Fibroblast of pulmonary artery (primary cell): Measurements from ENCODE around the gene ANAPC1.
"Not testable (repeated sequence)": the region's sequence is repeated elsewhere in the genome, so short reads cannot be mapped to it uniquely, and the experiment has no call there.

Experiments used
- DNase-seq: peaks from one replicate; pipeline ENCODE4 v3.0.0-alpha.2; 2010; ENCODE audit warnings: low read depth
- H3K4me3 ChIP-seq: replicated peaks from 2 replicates; pipeline ENCODE4 v1.5.1; 2011; ENCODE audit warnings: low read depth, mild to moderate bottlenecking, control low read depth, low read length, moderate library complexity
- TF ChIP-seq, protein P1 (sequence below): IDR thresholded peaks from 2 replicates; pipeline ENCODE4 v1.5.1; 2011; ENCODE audit warnings: mild to moderate bottlenecking, control low read depth, low read length, inconsistent platforms; ENCODE audit errors: missing control alignments

Gene ANAPC1

GRCh38 chr2:111912547-111912946, 28.6 kb upstream of the ANAPC1 start:
- no peak for DNase-seq
- TF ChIP-seq, protein P1, sequence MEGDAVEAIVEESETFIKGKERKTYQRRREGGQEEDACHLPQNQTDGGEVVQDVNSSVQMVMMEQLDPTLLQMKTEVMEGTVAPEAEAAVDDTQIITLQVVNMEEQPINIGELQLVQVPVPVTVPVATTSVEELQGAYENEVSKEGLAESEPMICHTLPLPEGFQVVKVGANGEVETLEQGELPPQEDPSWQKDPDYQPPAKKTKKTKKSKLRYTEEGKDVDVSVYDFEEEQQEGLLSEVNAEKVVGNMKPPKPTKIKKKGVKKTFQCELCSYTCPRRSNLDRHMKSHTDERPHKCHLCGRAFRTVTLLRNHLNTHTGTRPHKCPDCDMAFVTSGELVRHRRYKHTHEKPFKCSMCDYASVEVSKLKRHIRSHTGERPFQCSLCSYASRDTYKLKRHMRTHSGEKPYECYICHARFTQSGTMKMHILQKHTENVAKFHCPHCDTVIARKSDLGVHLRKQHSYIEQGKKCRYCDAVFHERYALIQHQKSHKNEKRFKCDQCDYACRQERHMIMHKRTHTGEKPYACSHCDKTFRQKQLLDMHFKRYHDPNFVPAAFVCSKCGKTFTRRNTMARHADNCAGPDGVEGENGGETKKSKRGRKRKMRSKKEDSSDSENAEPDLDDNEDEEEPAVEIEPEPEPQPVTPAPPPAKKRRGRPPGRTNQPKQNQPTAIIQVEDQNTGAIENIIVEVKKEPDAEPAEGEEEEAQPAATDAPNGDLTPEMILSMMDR, result no peak
- no peak overlapping the region for H3K4me3 ChIP-seq

DNA sequence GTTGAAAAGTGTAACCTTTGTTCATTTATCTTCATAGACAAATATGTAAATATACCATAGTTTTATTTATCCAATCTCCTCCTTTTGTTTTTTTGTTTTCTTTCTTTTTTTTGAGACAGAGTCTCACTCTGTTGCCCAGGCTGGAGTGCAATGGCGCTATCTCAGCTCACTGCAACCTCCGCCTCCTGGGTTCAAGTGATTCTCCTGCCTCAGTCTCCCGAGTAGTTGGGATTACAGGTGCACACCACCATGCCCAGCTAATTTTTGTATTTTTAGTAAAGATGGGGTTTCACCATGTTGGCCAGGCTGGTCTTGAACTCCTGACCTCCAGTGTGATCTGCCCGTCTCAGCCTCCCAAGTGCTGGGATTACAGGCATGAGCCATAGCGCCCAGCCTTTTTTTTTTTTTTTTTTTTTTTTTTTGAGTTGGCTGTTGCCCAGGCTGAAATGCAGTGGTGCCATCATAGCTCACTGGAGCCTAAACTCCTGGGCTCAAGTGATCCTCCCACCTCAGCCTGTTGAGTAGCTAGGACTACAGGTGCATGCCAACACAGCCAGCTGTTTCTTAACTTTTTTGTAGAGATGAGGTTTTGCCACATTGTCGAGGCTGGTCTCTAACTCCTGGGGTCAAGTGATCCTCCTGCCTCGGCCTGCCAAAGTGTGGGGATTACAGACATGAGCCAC, 27.4 kb upstream of the ANAPC1 start:
- DNase-seq, H3K4me3 ChIP-seq: not testable (repeated sequence)

GRCh38 chr2:111910609-111911277, 26.8 kb upstream of the ANAPC1 start:
- TF ChIP-seq, protein P1, result no peak
- H3K4me3 ChIP-seq, result no peak overlapping the region
- DNase-seq, result no peak

GRCh38 chr2:111909997-111910396, 26.0 kb upstream of the ANAPC1 start:
- not testable (repeated sequence) for DNase-seq, H3K4me3 ChIP-seq

DNA sequence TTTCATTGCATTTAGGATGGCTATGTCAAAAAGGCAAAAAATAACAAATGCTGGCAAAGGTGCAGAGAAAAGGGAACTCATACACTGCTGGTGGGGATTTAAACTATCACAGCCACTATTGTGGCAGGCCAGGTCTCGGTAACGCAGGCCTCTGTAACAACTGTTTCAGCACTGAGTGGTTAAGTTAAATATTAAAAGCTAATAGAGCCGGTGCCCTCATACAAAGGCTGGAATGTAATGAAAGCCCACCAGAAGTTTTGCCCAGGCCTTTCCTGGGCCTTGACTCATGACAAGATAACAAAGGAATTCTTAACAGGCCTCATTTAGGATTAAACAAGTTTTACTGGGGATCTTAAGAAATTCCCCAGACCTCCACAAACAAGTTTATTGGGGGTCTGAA, 25.1 kb upstream of the ANAPC1 start:
- TF ChIP-seq, protein P1, result no peak
- no peak overlapping the region for H3K4me3 ChIP-seq
- no peak for DNase-seq

- no peak for DNase-seq
- H3K4me3 ChIP-seq, result no peak overlapping the region
- TF ChIP-seq, protein P1, result no peak
These were observed 24.6 kb upstream of the ANAPC1 start for GRCh38 chr2:111908578-111908977.

GRCh38 chr2:111905990-111906735, 22.2 kb upstream of the ANAPC1 start:
- TF ChIP-seq, protein P1, result no peak
- no peak for DNase-seq
- no peak overlapping the region for H3K4me3 ChIP-seq

- not testable (repeated sequence) for H3K4me3 ChIP-seq, DNase-seq
These were observed 21.5 kb upstream of the ANAPC1 start for GRCh38 chr2:111905475-111905869.
